Stimulated activated CD8-positive, alpha-beta memory T cell treated with anti-CD3 and anti-CD28 coated beads, Interleukin-12 subunit alpha, Interleukin-12 subunit beta, amount 100 ng/mL, for 24 hours (primary cell): ENCODE data around the gene FAXDC2.
"Not testable (repeated sequence)": the region's sequence is repeated elsewhere in the genome, so short reads cannot be mapped to it uniquely, and the experiment has no call there.

Source experiments
- DNase-seq: peaks from one replicate; pipeline ENCODE4 v3.0.0-alpha.2; 2020; ENCODE audit errors: extremely low read depth

Gene FAXDC2

GRCh38 chr5:154830596-154830995 is 19.8 kb downstream of the FAXDC2 start:
- no peak for DNase-seq

- DNase-seq, result no peak
Measured at GRCh38 chr5:154830219-154830595, 20.2 kb downstream of the FAXDC2 start.

- no peak for DNase-seq
Measured at GRCh38 chr5:154829589-154830218, 20.7 kb downstream of the FAXDC2 start.

- no peak for DNase-seq
Measured at GRCh38 chr5:154829181-154829588, 21.2 kb downstream of the FAXDC2 start.

GRCh38 chr5:154824070-154824469 is 26.3 kb downstream of the FAXDC2 start:
- no peak for DNase-seq

GRCh38 chr5:154823605-154824004 is 26.8 kb downstream of the FAXDC2 start:
- DNase-seq, result no peak

GRCh38 chr5:154822896-154823295 is 27.5 kb downstream of the FAXDC2 start:
- DNase-seq, result not testable (repeated sequence)

GRCh38 chr5:154820383-154820782 is 30.0 kb downstream of the FAXDC2 start:
- DNase-seq, result no peak

- no peak for DNase-seq
Measured at GRCh38 chr5:154819546-154819945, 30.9 kb downstream of the FAXDC2 start.

- no peak for DNase-seq
Measured at GRCh38 chr5:154818471-154819116, 31.8 kb downstream of the FAXDC2 start.

GRCh38 chr5:154817815-154818214 is 32.6 kb downstream of the FAXDC2 start:
- no peak for DNase-seq

- no peak for DNase-seq
Measured at GRCh38 chr5:154816891-154817492, 33.4 kb downstream of the FAXDC2 start.

GRCh38 chr5:154815684-154816247 is 34.6 kb downstream of the FAXDC2 start:
- no peak for DNase-seq

GRCh38 chr5:154815025-154815424 is 35.4 kb downstream of the FAXDC2 start:
- DNase-seq, result no peak

- DNase-seq, result no peak
Measured at GRCh38 chr5:154813736-154814135, 36.7 kb downstream of the FAXDC2 start.

GRCh38 chr5:154813158-154813557 is 37.2 kb downstream of the FAXDC2 start:
- DNase-seq, result no peak

- DNase-seq, result peak; percentile 14
Measured at GRCh38 chr5:154811653-154812465, 38.5 kb downstream of the FAXDC2 start.

GRCh38 chr5:154811239-154811638 is 39.2 kb downstream of the FAXDC2 start:
- no peak for DNase-seq

- DNase-seq, result no peak
Measured at GRCh38 chr5:154806176-154806575, 44.2 kb downstream of the FAXDC2 start.

GRCh38 chr5:154802050-154802449 is 48.4 kb downstream of the FAXDC2 start:
- no peak for DNase-seq

- DNase-seq, result no peak
Measured at GRCh38 chr5:154801083-154801482, 49.3 kb downstream of the FAXDC2 start.

- no peak for DNase-seq
Measured at GRCh38 chr5:154800582-154800981, 49.8 kb downstream of the FAXDC2 start.
